Thyroid gland (tissue), 4 donors: ENCODE measurements around the gene SCAANT1. TPM values are rescaled to one million over a fixed set of nuclear protein-coding genes. Genes with fewer than 3 reads are reported as not detected.

Experiments used
- DNase-seq, 2 donors: peaks; one replicate each; pipeline ENCODE4 v3.0.0-alpha.2; 2019
- H3K27ac ChIP-seq, 3 donors: fragments of 200-600 bp; sonication (generic); 1 replicate in 2 of 3; 2 replicates in 1 of 3; pipeline ENCODE4 v1.5.1; 2016 to 2019; ENCODE audit warnings: mild to moderate bottlenecking in 1 of 3, moderate library complexity in 1 of 3
- H3K27me3 ChIP-seq: fragments of 200-600 bp; sonication (generic); one replicate; pipeline ENCODE4 v1.5.1; 2019
- H3K36me3 ChIP-seq, 2 donors: fragments of 200-600 bp; sonication (generic); one replicate each; pipeline ENCODE4 v1.5.1; 2016 to 2019
- H3K4me1 ChIP-seq, 2 donors: fragments of 200-600 bp; sonication (generic); one replicate each; pipeline ENCODE4 v1.5.1; 2017 to 2019
- H3K4me3 ChIP-seq, 3 donors: fragments of 200-600 bp; sonication (generic); replicated peaks in 1 of 3; 1 replicate in 2 of 3; 2 replicates in 1 of 3; pipeline ENCODE4 v1.5.1; 2016; ENCODE audit warnings: mild to moderate bottlenecking in 1 of 3
- H3K9me3 ChIP-seq: fragments of 200-600 bp; sonication (generic); one replicate; pipeline ENCODE4 v1.5.1; 2017
- CTCF ChIP-seq, 6 experiments: fragments of 200-600 bp in 3 of 6; fragments of 450-650 bp in 3 of 6; sonication (generic) in 3 of 6; IDR thresholded peaks; one replicate each; pipeline ENCODE4 v1.5.1; 2016 to 2019; ENCODE audit warnings: antibody characterized with exemption in 6 of 6, mild to moderate bottlenecking in 2 of 6, inconsistent platforms in 1 of 6, moderate library complexity in 1 of 6
- POLR2A ChIP-seq, 2 donors: fragments of 450-650 bp; IDR thresholded peaks; one replicate each; pipeline ENCODE4 v1.6.1; 2017; ENCODE audit warnings: antibody characterized with exemption in 2 of 2, mild to moderate bottlenecking in 2 of 2, moderate library complexity in 1 of 2
- WGBS, 2 donors: methylation state at CpG; one replicate each; pipeline ENCODE4 v1.1.5; 2017; 5-methylcytosine and 5-hydroxymethylcytosine counted together
- intact Hi-C: fragments of 100-400 bp; cut with DNase I; formaldehyde crosslinking; loops from one replicate; pipeline ENCODE4 v1.15.1; 2023
- total RNA-seq, 4 donors: library from RNA; depleted of rRNA; stranded (reverse); fragments of >200 nt; gene quantifications; one replicate each; pipeline ENCODE4 v1.2.3, GENCODE V29; 2016

Gene SCAANT1
- total RNA-seq, result not detected

DNA sequence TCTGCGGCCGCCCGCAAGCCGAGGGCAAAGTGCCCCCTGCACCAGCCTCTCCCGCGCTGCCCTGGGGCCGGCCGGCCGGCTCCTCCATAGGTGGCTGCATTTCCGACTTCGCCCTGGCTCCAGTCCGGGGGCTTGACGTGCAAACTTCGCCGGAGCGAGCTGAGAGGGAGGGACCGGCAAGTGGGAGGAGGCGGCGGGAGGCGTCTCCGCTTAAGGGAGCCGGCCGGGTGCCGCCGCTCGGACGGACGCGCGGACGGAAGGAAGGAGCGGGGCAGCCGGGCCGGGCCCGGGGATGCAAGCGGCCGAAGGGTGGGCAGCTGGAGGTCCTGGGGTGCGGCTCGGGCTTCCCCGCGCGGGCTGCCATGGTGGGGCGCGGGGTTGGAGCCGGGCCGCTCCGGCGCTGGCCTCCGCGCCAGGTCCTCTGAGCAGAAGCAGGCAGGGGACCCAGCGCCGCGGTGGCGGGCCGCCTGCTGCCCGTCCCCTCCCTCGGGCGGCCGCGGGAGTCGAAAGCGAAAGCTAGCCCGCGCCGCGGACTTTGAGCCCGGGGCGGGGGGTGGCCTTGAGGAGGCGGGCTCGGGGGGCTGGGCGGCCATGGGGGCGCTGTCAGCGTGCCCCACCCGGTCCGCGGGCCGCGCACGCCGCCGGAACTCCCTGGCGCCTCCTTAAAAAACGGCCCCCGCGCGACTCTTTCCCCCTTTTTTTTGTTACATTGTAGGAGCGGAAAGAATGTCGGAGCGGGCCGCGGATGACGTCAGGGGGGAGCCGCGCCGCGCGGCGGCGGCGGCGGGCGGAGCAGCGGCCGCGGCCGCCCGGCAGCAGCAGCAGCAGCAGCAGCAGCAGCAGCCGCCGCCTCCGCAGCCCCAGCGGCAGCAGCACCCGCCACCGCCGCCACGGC is at the start of gene SCAANT1:
Gene SCAANT1 (minus strand): TSS at position 511 of the 895 bp plus-strand sequence.
- intact Hi-C loops, result loop anchor here (10.0 kb wide), 1 partner anchor 47 kb away; the partner anchor contains the start of genes ATXN7 and THOC7
- DNase-seq, result peak; percentile 92 to 95
- 0% methylated on average over 9 to 58 of the region's 115 CpGs for WGBS, 2 donors

DNA sequence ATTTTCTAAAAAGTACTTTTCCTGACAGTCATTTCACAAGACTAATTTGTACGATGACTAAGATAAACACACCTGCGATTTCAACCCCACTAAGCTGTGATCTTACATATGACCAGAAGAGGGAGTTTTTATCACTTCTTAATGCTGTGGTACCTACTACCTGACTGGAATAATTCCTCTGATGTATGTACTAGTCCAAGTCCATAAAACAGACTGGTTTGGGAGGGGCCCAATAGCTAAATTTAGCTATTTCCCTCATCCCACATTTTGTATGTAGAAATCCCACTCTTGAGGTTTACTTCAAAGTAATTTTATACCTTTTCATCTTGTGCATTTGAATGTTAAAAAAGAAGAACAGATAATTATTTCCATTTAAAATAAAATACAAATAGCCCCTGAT is 49.7 kb upstream of the SCAANT1 start:
- H3K9me3 ChIP-seq, result no peaks in the 10 kb centered on the region
- DNase-seq, result no peak
- intact Hi-C loops, result no loop called here
- no peak overlapping the region for H3K27ac ChIP-seq
- peaks cover 11 to 19% of the 10 kb centered on the region in 2 donors for H3K4me1 ChIP-seq
- no peak for TF ChIP-seq POLR2A (IDR thresholded peaks at IDR 0.05)
- TF ChIP-seq CTCF (IDR thresholded peaks at IDR 0.05), result peak in 5 of 6 experiments; percentile 18 to 65 (median 61)
- no peaks in the 10 kb centered on the region for H3K27me3 ChIP-seq
- no peaks in the 10 kb centered on the region for H3K36me3 ChIP-seq
- WGBS, 2 donors, result 20 to 28% methylated on average over 2 of the region's 2 CpGs
- H3K4me3 ChIP-seq, result no peak overlapping the region

More for the DNA sequence above, at the start of gene SCAANT1:
- Histone ChIP-seq H3K4me3 (peak within 1 kb of the TSS; percentile 73 to 86 (median 79)), H3K27ac (peak within 1 kb of the TSS; percentile 86 to 99 (median 96)), H3K36me3 (peaks cover 0 to 6% of the 10 kb centered on the region in 2 donors), H3K4me1 (peaks cover 20 to 26% of the 10 kb centered on the region in 2 donors), H3K9me3 (no peaks in the 10 kb centered on the region), H3K27me3 (no peaks in the 10 kb centered on the region)
- TF ChIP-seq CTCF (IDR thresholded peaks at IDR 0.05) (peak in 4 of 6 experiments; percentile 10 to 38 (median 17)), POLR2A (IDR thresholded peaks at IDR 0.05) (peak in 1 of 2 donors; percentile 74)

DNA sequence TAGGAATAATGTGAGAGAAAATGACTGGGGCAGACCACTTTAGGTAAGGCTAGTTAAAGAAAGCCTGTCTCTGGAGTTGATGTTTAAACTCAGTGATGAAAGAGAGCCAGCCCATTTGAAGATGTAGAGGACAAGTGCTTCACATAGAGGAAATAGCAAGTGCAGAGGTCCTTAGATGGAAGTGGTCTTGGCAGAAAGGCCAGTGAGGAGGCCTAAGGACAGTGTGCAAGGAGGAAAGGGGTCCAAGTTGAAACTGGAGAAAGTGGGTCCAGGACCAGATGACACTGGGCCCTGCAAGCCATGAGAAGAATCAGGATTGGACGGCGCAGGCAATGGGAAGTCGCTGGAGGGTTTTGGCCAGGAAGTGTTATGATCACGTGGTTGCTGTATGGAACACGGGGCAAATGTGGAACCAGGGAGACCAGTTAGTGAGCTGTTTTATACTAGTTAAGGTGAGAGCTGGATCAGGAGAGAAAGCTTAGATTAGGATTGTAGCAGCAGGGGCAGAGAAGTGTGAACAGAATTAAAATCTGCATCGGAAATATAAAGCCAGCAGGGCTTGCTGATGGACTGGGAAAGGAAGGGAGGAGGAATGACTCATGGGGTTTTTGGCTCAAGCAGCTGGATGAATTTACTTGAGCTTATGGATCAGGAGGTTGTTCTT is 48.0 kb upstream of the SCAANT1 start:
- H3K9me3 ChIP-seq, result no peaks in the 10 kb centered on the region
- H3K27me3 ChIP-seq, result no peaks in the 10 kb centered on the region
- intact Hi-C loops, result no loop called here
- peaks cover 5 to 14% of the 10 kb centered on the region in 2 donors for H3K4me1 ChIP-seq
- H3K4me3 ChIP-seq, result no peak overlapping the region
- no peaks in the 10 kb centered on the region for H3K36me3 ChIP-seq
- no peak overlapping the region for H3K27ac ChIP-seq
- no peak for TF ChIP-seq POLR2A (IDR thresholded peaks at IDR 0.05)
- TF ChIP-seq CTCF (IDR thresholded peaks at IDR 0.05), result no peak
- DNase-seq, result no peak
- 55 to 75% methylated on average over 6 of the region's 6 CpGs for WGBS, 2 donors

GRCh38 chr3:63959146-63959545 is 47.0 kb upstream of the SCAANT1 start:
- H3K36me3 ChIP-seq, result no peaks in the 10 kb centered on the region
- no peak for TF ChIP-seq POLR2A (IDR thresholded peaks at IDR 0.05)
- TF ChIP-seq CTCF (IDR thresholded peaks at IDR 0.05), result no peak
- intact Hi-C loops, result no loop called here
- no peaks in the 10 kb centered on the region for H3K9me3 ChIP-seq
- H3K4me3 ChIP-seq, result no peak overlapping the region
- no peaks in the 10 kb centered on the region for H3K27me3 ChIP-seq
- H3K4me1 ChIP-seq, result peaks cover 0 to 5% of the 10 kb centered on the region in 2 donors
- no peak for DNase-seq
- 82 to 85% methylated on average over 3 of the region's 3 CpGs for WGBS, 2 donors
- H3K27ac ChIP-seq, result no peak overlapping the region
